Ascending aorta (tissue), 2 donors: ENCODE measurements around the gene OR7A10. TPM values are rescaled to one million over a fixed set of nuclear protein-coding genes. Genes with fewer than 3 reads are reported as not detected.

Experiments used
- DNase-seq, 2 donors: peaks; one replicate each; pipeline ENCODE4 v3.0.0-alpha.2; 2019; ENCODE audit warnings: low spot score in 2 of 2
- H3K27ac ChIP-seq, 2 donors: fragments of 200-600 bp; sonication (generic); one replicate each; pipeline ENCODE4 v1.5.1; 2016 to 2017; ENCODE audit warnings: mild to moderate bottlenecking in 1 of 2
- H3K27me3 ChIP-seq: fragments of 200-600 bp; sonication (generic); one replicate; pipeline ENCODE4 v1.5.1; 2017
- H3K36me3 ChIP-seq, 2 donors: fragments of 200-600 bp; sonication (generic); one replicate each; pipeline ENCODE4 v1.5.1; 2016
- H3K4me1 ChIP-seq, 2 donors: fragments of 200-600 bp; sonication (generic); one replicate each; pipeline ENCODE4 v1.5.1; 2016 to 2017; ENCODE audit warnings: mild to moderate bottlenecking in 1 of 2
- H3K4me3 ChIP-seq, 2 donors: fragments of 200-600 bp; sonication (generic); one replicate each; pipeline ENCODE4 v1.5.1; 2016 to 2017; ENCODE audit warnings: mild to moderate bottlenecking in 1 of 2
- H3K9me3 ChIP-seq, 2 donors: fragments of 200-600 bp; sonication (generic); one replicate each; pipeline ENCODE4 v1.5.1; 2016
- intact Hi-C: fragments of 100-400 bp; cut with DNase I; formaldehyde crosslinking; loops from one replicate; pipeline ENCODE4 v1.15.1; 2023
- total RNA-seq: library from RNA; depleted of rRNA; stranded (reverse); fragments of >200 nt; gene quantifications from one replicate; pipeline ENCODE4 v1.1.0, GENCODE V29; 2016
- TF ChIP-seq, protein P1 (sequence below), 3 experiments: fragments of 200-600 bp in 2 of 3; fragments of 450-650 bp in 1 of 3; sonication (generic) in 2 of 3; IDR thresholded peaks; one replicate each; pipeline ENCODE4 v1.5.1; 2016 to 2019; ENCODE audit warnings: antibody characterized with exemption in 3 of 3, mild to moderate bottlenecking in 1 of 3, moderate library complexity in 1 of 3

The OR7A10 gene
- total RNA-seq, 1 donor from 2014 or later: not detected

DNA sequence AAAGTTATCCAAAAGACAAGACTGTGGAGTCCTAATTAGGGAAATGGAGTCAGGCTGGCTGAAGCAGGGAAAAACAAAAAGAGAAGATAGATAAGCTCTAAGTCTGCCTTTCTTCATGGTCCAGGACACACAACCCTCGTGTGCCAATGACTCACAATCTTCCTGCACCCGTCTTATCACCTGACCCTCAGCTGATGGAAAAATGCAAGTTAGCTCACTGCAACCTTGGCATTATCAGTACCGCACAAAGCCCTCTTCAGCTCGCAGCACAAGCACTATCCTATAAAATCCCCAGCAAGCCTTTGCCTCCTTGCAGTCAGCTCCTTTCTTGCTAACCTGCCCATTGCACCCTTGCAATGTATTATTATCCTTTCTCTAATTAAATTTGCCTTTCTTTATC, 18.0 kb downstream of the OR7A10 start:
- no peak for DNase-seq
- Histone ChIP-seq H3K27ac (no peak overlapping the region), H3K9me3 (no peaks in the 10 kb centered on the region), H3K4me3 (no peak overlapping the region), H3K36me3 (no peaks in the 10 kb centered on the region), H3K27me3 (no peaks in the 10 kb centered on the region), H3K4me1 (no peaks in the 10 kb centered on the region)
- TF ChIP-seq, protein P1, sequence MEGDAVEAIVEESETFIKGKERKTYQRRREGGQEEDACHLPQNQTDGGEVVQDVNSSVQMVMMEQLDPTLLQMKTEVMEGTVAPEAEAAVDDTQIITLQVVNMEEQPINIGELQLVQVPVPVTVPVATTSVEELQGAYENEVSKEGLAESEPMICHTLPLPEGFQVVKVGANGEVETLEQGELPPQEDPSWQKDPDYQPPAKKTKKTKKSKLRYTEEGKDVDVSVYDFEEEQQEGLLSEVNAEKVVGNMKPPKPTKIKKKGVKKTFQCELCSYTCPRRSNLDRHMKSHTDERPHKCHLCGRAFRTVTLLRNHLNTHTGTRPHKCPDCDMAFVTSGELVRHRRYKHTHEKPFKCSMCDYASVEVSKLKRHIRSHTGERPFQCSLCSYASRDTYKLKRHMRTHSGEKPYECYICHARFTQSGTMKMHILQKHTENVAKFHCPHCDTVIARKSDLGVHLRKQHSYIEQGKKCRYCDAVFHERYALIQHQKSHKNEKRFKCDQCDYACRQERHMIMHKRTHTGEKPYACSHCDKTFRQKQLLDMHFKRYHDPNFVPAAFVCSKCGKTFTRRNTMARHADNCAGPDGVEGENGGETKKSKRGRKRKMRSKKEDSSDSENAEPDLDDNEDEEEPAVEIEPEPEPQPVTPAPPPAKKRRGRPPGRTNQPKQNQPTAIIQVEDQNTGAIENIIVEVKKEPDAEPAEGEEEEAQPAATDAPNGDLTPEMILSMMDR (IDR thresholded peaks at IDR 0.05): no peak
- intact Hi-C loops: no loop called here

DNA sequence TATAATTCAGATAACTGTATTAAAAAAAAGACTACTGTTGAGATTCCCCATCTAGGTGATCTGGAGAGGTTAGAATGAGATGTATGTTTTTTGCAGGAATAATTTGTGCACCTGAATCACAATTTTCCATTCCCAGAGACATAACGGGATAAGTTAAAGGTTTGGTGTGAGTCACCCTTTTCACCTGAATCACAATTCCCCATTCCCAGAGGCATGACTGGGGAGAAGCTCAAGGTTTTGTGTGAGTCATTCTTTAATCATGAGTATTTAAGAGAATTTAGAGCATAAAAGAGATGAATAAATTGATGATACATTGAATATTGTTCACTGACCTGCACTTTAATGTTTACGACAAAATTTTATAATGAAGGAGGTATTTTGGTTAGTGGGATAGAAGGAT, 22.7 kb downstream of the OR7A10 start:
- TF ChIP-seq, protein P1 (IDR thresholded peaks at IDR 0.05): no peak
- intact Hi-C loops: no loop called here
- no peaks in the 10 kb centered on the region for H3K36me3 ChIP-seq
- no peaks in the 10 kb centered on the region for H3K9me3 ChIP-seq
- H3K4me1 ChIP-seq: no peaks in the 10 kb centered on the region
- H3K27ac ChIP-seq: no peak overlapping the region
- H3K27me3 ChIP-seq: no peaks in the 10 kb centered on the region
- no peak overlapping the region for H3K4me3 ChIP-seq
- DNase-seq: no peak

DNA sequence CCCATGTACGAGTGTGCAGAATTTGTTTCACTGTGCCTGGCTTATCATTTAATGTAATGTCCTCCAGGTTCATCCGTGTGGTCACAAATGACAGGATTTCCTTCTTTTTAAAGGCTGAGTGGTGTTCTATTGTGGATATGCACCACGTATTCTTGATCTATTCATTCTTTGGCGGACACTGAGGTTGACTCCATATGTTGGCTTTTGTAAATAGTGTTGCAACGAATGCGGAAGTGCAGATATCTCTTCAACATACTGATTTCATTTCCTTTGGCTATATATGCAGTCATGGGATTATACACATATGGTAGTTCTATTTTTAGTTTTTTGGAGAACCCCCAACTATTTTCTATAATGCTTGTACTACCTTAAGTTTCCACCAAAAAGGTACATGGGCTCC, 26.8 kb downstream of the OR7A10 start:
- TF ChIP-seq, protein P1 (IDR thresholded peaks at IDR 0.05): no peak
- Histone ChIP-seq H3K36me3 (no peaks in the 10 kb centered on the region), H3K27ac (no peak overlapping the region), H3K4me1 (no peaks in the 10 kb centered on the region), H3K4me3 (no peak overlapping the region), H3K27me3 (no peaks in the 10 kb centered on the region), H3K9me3 (no peaks in the 10 kb centered on the region)
- DNase-seq: no peak
- intact Hi-C loops: no loop called here

DNA sequence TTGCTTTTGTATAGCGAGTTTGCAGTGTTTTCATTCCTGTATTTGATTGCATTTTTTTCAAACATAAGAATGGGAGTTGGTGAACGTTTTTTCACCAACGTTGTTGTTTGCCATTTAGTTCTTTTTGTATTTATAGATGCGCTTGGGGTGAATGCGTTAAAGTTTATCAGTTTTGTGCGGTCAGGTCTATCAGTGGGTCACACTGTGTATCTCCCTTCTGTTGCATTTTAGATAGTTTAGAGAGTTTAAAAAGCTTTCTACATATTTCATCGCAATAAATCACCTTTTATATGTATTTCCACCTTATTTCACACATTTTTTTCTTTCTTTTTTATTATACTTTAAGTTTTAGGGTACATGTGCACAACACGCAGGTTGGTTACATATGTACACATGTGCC, 30.1 kb downstream of the OR7A10 start:
- Histone ChIP-seq H3K27ac (no peak overlapping the region), H3K4me3 (no peak overlapping the region), H3K4me1 (no peaks in the 10 kb centered on the region), H3K36me3 (no peaks in the 10 kb centered on the region), H3K9me3 (no peaks in the 10 kb centered on the region), H3K27me3 (no peaks in the 10 kb centered on the region)
- TF ChIP-seq, protein P1 (IDR thresholded peaks at IDR 0.05): no peak
- DNase-seq: no peak
- intact Hi-C loops: no loop called here

DNA sequence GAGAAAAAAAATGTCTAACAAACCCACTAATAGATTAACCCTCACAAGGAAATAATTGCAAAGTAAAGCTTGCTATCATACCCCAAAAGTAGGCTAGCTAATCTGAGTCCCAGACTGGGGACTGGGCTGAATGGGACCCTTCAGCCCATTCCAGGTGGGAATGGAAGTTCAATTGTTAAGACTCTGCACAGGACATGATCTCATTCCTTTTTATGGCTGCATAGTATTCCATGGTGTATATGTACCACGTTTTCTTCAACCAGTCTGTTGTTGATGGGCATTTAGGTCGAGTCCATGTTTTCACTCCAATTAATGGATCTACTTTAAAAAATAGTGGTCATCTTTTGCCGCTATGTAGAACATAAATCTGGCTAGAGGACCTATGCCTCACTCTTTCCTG, 31.7 kb downstream of the OR7A10 start:
- intact Hi-C loops: no loop called here
- TF ChIP-seq, protein P1 (IDR thresholded peaks at IDR 0.05): no peak
- Histone ChIP-seq H3K27me3 (no peaks in the 10 kb centered on the region), H3K4me3 (no peak overlapping the region), H3K9me3 (no peaks in the 10 kb centered on the region), H3K36me3 (no peaks in the 10 kb centered on the region), H3K27ac (no peak overlapping the region), H3K4me1 (no peaks in the 10 kb centered on the region)
- no peak for DNase-seq

DNA sequence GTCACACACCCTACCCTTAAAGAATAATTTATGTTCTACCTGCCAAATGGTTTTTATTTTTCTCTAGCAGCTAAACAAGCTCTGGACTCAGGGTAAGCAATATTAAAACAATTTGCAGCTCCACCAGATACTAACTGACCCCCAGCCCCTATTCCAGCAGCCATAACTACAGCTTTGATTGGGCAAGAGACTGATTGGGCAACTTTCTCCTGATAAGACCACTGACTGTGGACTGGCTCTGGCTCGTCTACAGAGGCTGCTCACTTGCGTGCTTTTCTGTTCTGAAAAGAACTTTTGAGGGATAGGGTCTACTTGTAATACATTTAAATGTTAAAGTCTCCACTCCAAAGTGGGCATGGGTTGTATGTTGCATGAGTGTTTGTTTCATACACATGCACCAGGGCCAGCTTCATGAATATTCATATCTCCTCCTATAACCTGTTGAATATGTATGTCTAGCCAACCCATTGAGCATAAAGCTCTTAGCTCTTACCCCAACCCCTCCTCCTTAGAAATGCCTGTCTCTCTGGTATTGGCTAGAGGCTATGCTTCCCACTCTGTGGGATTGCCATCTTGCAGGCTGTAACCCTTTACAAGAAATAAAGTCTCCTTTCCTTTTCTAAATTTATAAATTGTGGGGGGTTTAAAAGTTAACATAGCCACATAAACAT, 33.6 kb downstream of the OR7A10 start:
- TF ChIP-seq, protein P1 (IDR thresholded peaks at IDR 0.05): no peak
- no peaks in the 10 kb centered on the region for H3K27me3 ChIP-seq
- intact Hi-C loops: no loop called here

More for the DNA sequence above, 33.6 kb downstream of the OR7A10 start:
- no peaks in the 10 kb centered on the region for H3K4me1 ChIP-seq
- H3K36me3 ChIP-seq: no peaks in the 10 kb centered on the region
- DNase-seq: no peak
- no peaks in the 10 kb centered on the region for H3K9me3 ChIP-seq
- H3K27ac ChIP-seq: no peak overlapping the region
- H3K4me3 ChIP-seq: no peak overlapping the region
